HEK293 (cell line): ENCODE measurements around the gene SELENOM.
A peak's percentile ranks its signal among the peaks of the same experiment; 100 is the strongest.

Source experiments
- CTCF ChIA-PET: fragments of 350-600 bp; formaldehyde crosslinking; extraction: SDS; loops from one replicate; lab custom pipeline; 2021; ENCODE audit warnings: antibody characterized with exemption; lab: Yijun Ruan, JAX
- POLR2A ChIA-PET: fragments of 300-600 bp; formaldehyde crosslinking; extraction: SDS; loops from one replicate; lab custom pipeline; 2020; ENCODE audit warnings: antibody characterized with exemption, inconsistent platforms; lab: Yijun Ruan, JAX
- H3K27ac ChIP-seq: fragments of 200-500 bp; sonication (Bioruptor generic); 2 replicates; pipeline ENCODE4 v1.5.1; 2014; ENCODE audit warnings: low read depth, low read length, control low read depth, inconsistent platforms; ENCODE audit errors: extremely low read depth
- H3K36me3 ChIP-seq, 2 experiments: fragments of 200-500 bp in 1 of 2; sonication (Bioruptor generic) in 1 of 2; 1 replicate in 1 of 2; 2 replicates in 1 of 2; pipeline ENCODE4 v1.5.1; 2014 to 2017; ENCODE audit warnings: inconsistent platforms in 2 of 2, low read length in 2 of 2; ENCODE audit not compliant: control insufficient read depth in 2 of 2, insufficient read depth in 1 of 2
- H3K4me1 ChIP-seq: fragments of 200-500 bp; sonication (Bioruptor generic); 2 replicates; pipeline ENCODE4 v1.5.1; 2014; ENCODE audit warnings: mild to moderate bottlenecking, low read length, inconsistent platforms; ENCODE audit not compliant: control insufficient read depth, insufficient read depth
- H3K4me3 ChIP-seq: 2 replicates; pipeline ENCODE4 v1.5.1; 2011; ENCODE audit warnings: low read depth, mild to moderate bottlenecking, control low read depth, low read length, moderate library complexity
- H3K9me3 ChIP-seq: fragments of 200-500 bp; sonication (Bioruptor generic); 2 replicates; pipeline ENCODE4 v1.5.1; 2014; ENCODE audit warnings: low read depth, low read length, inconsistent platforms; ENCODE audit not compliant: control insufficient read depth, insufficient read depth
- AEBP2 ChIP-seq: fragments of 450-650 bp; formaldehyde crosslinking; IDR thresholded peaks from 2 replicates; pipeline ENCODE4 v1.5.1; 2016; ENCODE audit warnings: missing biosample characterization, missing genetic modification characterization, borderline replicate concordance
- CTCF ChIP-seq: fragments of 450-650 bp; formaldehyde crosslinking; IDR thresholded peaks from 2 replicates; pipeline ENCODE4 v1.5.1; 2016; ENCODE audit warnings: missing biosample characterization, missing genetic modification characterization
- FEZF1 ChIP-seq: fragments of 450-650 bp; formaldehyde crosslinking; IDR thresholded peaks from 2 replicates; pipeline ENCODE4 v1.5.1; 2016; ENCODE audit warnings: missing biosample characterization, missing genetic modification characterization
- SP2 ChIP-seq: fragments of 450-650 bp; formaldehyde crosslinking; IDR thresholded peaks from 2 replicates; pipeline ENCODE4 v1.5.1; 2016; ENCODE audit warnings: missing biosample characterization, missing genetic modification characterization
- SP7 ChIP-seq: fragments of 450-650 bp; formaldehyde crosslinking; IDR thresholded peaks from 2 replicates; pipeline ENCODE4 v1.5.1; 2016; ENCODE audit warnings: missing biosample characterization, missing genetic modification characterization
- ZBTB21 ChIP-seq: fragments of 450-650 bp; formaldehyde crosslinking; IDR thresholded peaks from 2 replicates; pipeline ENCODE4 v1.5.1; 2017; ENCODE audit warnings: missing biosample characterization, missing genetic modification characterization
- ZBTB26 ChIP-seq: fragments of 450-650 bp; formaldehyde crosslinking; optimal IDR thresholded peaks from 2 replicates; pipeline ENCODE3; 2016; ENCODE audit warnings: missing biosample characterization, mild to moderate bottlenecking, missing genetic modification characterization
- ZEB2 ChIP-seq: fragments of 450-650 bp; formaldehyde crosslinking; IDR thresholded peaks from 2 replicates; pipeline ENCODE4 v1.5.1; 2016; ENCODE audit warnings: missing biosample characterization, missing genetic modification characterization
- ZFHX2 ChIP-seq: fragments of 450-650 bp; formaldehyde crosslinking; conservative IDR thresholded peaks from 2 replicates; pipeline ENCODE4 v1.5.1; 2016; ENCODE audit warnings: missing biosample characterization, missing genetic modification characterization
- ZNF121 ChIP-seq: fragments of 450-650 bp; formaldehyde crosslinking; IDR thresholded peaks from 2 replicates; pipeline ENCODE4 v1.5.1; 2016; ENCODE audit warnings: missing biosample characterization, missing genetic modification characterization
- ZNF140 ChIP-seq: fragments of 450-650 bp; formaldehyde crosslinking; IDR thresholded peaks from 2 replicates; pipeline ENCODE4 v1.5.1; 2016; ENCODE audit warnings: missing biosample characterization, missing genetic modification characterization
- ZNF169 ChIP-seq: fragments of 450-650 bp; formaldehyde crosslinking; IDR thresholded peaks from 2 replicates; pipeline ENCODE4 v1.5.1; 2016; ENCODE audit warnings: missing biosample characterization, missing genetic modification characterization
- ZNF248 ChIP-seq: fragments of 450-650 bp; formaldehyde crosslinking; IDR thresholded peaks from 2 replicates; pipeline ENCODE4 v1.5.1; 2017; ENCODE audit warnings: missing biosample characterization, missing genetic modification characterization
- ZNF26 ChIP-seq: fragments of 450-650 bp; formaldehyde crosslinking; IDR thresholded peaks from 2 replicates; pipeline ENCODE4 v1.5.1; 2016; ENCODE audit warnings: missing biosample characterization, missing genetic modification characterization
- ZNF292 ChIP-seq: fragments of 450-650 bp; formaldehyde crosslinking; IDR thresholded peaks from 2 replicates; pipeline ENCODE4 v1.5.1; 2016; ENCODE audit warnings: low read depth, missing biosample characterization, missing genetic modification characterization, borderline replicate concordance
- ZNF404 ChIP-seq: fragments of 450-650 bp; formaldehyde crosslinking; IDR thresholded peaks from 2 replicates; pipeline ENCODE4 v1.5.1; 2017; ENCODE audit warnings: missing biosample characterization, missing genetic modification characterization
- ZNF473 ChIP-seq: fragments of 450-650 bp; formaldehyde crosslinking; IDR thresholded peaks from 2 replicates; pipeline ENCODE4 v1.5.1; 2017; ENCODE audit warnings: missing biosample characterization, missing genetic modification characterization
- ZNF555 ChIP-seq: fragments of 450-650 bp; formaldehyde crosslinking; conservative IDR thresholded peaks from 2 replicates; pipeline ENCODE4 v1.5.1; 2017; ENCODE audit warnings: missing biosample characterization, mild to moderate bottlenecking, missing genetic modification characterization, inconsistent platforms
- ZNF561 ChIP-seq: fragments of 450-650 bp; IDR thresholded peaks from 2 replicates; pipeline ENCODE4 v1.5.1; 2018; ENCODE audit warnings: missing biosample characterization, missing genetic modification characterization, borderline replicate concordance

Gene SELENOM

GRCh38 chr22:31085493-31085824 is 21.9 kb downstream of the SELENOM start:
- Histone ChIP-seq H3K4me3 (no peak overlapping the region), H3K36me3 (peaks cover 0 to 45% of the 10 kb centered on the region in 2 experiments; a peak in 1 of 3 replicates), H3K9me3 (no peaks in the 10 kb centered on the region), H3K27ac (no peak overlapping the region), H3K4me1 (peaks cover 3% of the 10 kb centered on the region; the same call in 1 of the 2 replicates)
- ChIA-PET CTCF (interaction anchor here (0.6 to 1.2 kb wide), 10 partner anchors 11 to 322 kb away, joined by 3 to 6 read pairs (median 4); partner anchors contain the start of gene MORC2), POLR2A (no interaction called here)
- TF ChIP-seq SP2 (tag by site-specific recombination) (peak; percentile 20; the same call in 1 of the 2 replicates), CTCF (tag by site-specific recombination) (no peak), ZNF140 (tag by site-specific recombination) (no peak), ZNF121 (tag by site-specific recombination) (no peak)

GRCh38 chr22:31084811-31085492 is 22.4 kb downstream of the SELENOM start:
- no peak for TF ChIP-seq ZNF555 (tag by site-specific recombination)
- no peak for TF ChIP-seq ZNF169 (tag by site-specific recombination)
- TF ChIP-seq ZNF292 = no peak
- no peak for TF ChIP-seq ZNF248
- no peak for TF ChIP-seq ZNF404 (tag by site-specific recombination)
- TF ChIP-seq ZNF473 (tag by site-specific recombination) = no peak
- TF ChIP-seq ZNF26 (tag by site-specific recombination) = no peak
- TF ChIP-seq SP7 = no peak
- no peak for TF ChIP-seq FEZF1
- no peak for TF ChIP-seq ZFHX2 (tag by site-specific recombination)
- TF ChIP-seq ZBTB21 (tag by site-specific recombination) = no peak
- TF ChIP-seq AEBP2 (tag by site-specific recombination) = no peak
- TF ChIP-seq ZNF561 = no peak
- TF ChIP-seq ZBTB26 (tag by site-specific recombination) = no peak
- TF ChIP-seq ZEB2 (tag by site-specific recombination) = no peak
- TF ChIP-seq, all 188 proteins: peak for 0
- H3K27ac ChIP-seq = no peak overlapping the region
- H3K36me3 ChIP-seq = peaks cover 0 to 42% of the 10 kb centered on the region in 2 experiments; a peak in 1 of 3 replicates

More at GRCh38 chr22:31084811-31085492, 22.4 kb downstream of the SELENOM start:
- no peak overlapping the region for H3K4me3 ChIP-seq
- POLR2A ChIA-PET = no interaction called here
- H3K4me1 ChIP-seq = peaks cover 3% of the 10 kb centered on the region; the same call in 1 of the 2 replicates
- CTCF ChIA-PET = interaction anchor here (0.5 to 1.2 kb wide), 10 partner anchors 11 to 408 kb away, joined by 3 to 6 read pairs (median 3); partner anchors contain the start of gene MORC2
- H3K9me3 ChIP-seq = no peaks in the 10 kb centered on the region
